H9 (cell line): ENCODE results near the gene FHIT. TPM values are rescaled to one million over a fixed set of nuclear protein-coding genes. Genes with fewer than 3 reads are reported as not detected.

ENCODE experiments used
- DNase-seq: peaks from one replicate; pipeline ENCODE4 v3.0.0-alpha.2; 2017
- H2AFZ ChIP-seq: one replicate; pipeline ENCODE4 v1.6.1; 2013; ENCODE audit warnings: mild to moderate bottlenecking, low read length, control low read depth, moderate library complexity
- H2AK5ac ChIP-seq: 2 replicates; pipeline ENCODE4 v1.6.1; 2013; ENCODE audit warnings: low read length, control low read depth, mixed read lengths; ENCODE audit not compliant: insufficient read length
- H2BK120ac ChIP-seq: one replicate; pipeline ENCODE4 v1.6.1; 2013; ENCODE audit warnings: low read depth, mild to moderate bottlenecking, low read length, control low read depth, inconsistent platforms; ENCODE audit not compliant: poor library complexity, severe bottlenecking
- H2BK12ac ChIP-seq: 2 replicates; pipeline ENCODE4 v1.6.1; 2013; ENCODE audit warnings: low read length, control low read depth, mixed read lengths, low read depth; ENCODE audit not compliant: insufficient read length
- H2BK15ac ChIP-seq: 2 replicates; pipeline ENCODE4 v1.6.1; 2013; ENCODE audit warnings: low read depth, low read length, control low read depth
- H2BK20ac ChIP-seq: one replicate; pipeline ENCODE4 v1.6.1; 2013; ENCODE audit warnings: low read depth, mild to moderate bottlenecking, low read length, control low read depth, inconsistent platforms; ENCODE audit not compliant: poor library complexity, severe bottlenecking
- H2BK5ac ChIP-seq: 2 replicates; pipeline ENCODE4 v1.6.1; 2013; ENCODE audit warnings: low read length, control low read depth, mixed read lengths; ENCODE audit not compliant: insufficient read length
- H3K14ac ChIP-seq: 2 replicates; pipeline ENCODE4 v1.6.1; 2013; ENCODE audit warnings: low read length, control low read depth; ENCODE audit not compliant: insufficient read depth
- H3K18ac ChIP-seq: 2 replicates; pipeline ENCODE4 v1.6.1; 2013; ENCODE audit warnings: low read depth, mild to moderate bottlenecking, mixed read lengths, low read length, control low read depth; ENCODE audit not compliant: insufficient read length
- H3K23ac ChIP-seq: 2 replicates; pipeline ENCODE4 v1.6.1; 2013; ENCODE audit warnings: low read length, control low read depth, mixed read lengths, low read depth; ENCODE audit not compliant: insufficient read length
- H3K23me2 ChIP-seq: 2 replicates; pipeline ENCODE4 v1.6.1; 2013; ENCODE audit warnings: low read depth, mild to moderate bottlenecking, mixed read lengths, low read length, control low read depth; ENCODE audit not compliant: insufficient read length, poor library complexity, severe bottlenecking
- H3K27ac ChIP-seq: 2 replicates; pipeline ENCODE4 v1.5.1; 2013; ENCODE audit warnings: low read length, control low read depth, mixed read lengths, low read depth; ENCODE audit not compliant: insufficient read length
- H3K27me3 ChIP-seq: 2 replicates; pipeline ENCODE4 v1.6.1; 2013; ENCODE audit warnings: low read length, control low read depth, inconsistent platforms; ENCODE audit not compliant: insufficient read depth
- H3K4ac ChIP-seq: 2 replicates; pipeline ENCODE4 v1.6.1; 2013; ENCODE audit warnings: low read depth, mild to moderate bottlenecking, control low read depth, inconsistent platforms, low read length, moderate library complexity
- H3K4me1 ChIP-seq: 2 replicates; pipeline ENCODE4 v1.6.1; 2013; ENCODE audit warnings: low read length, control low read depth, inconsistent platforms; ENCODE audit not compliant: insufficient read depth
- H3K4me2 ChIP-seq: 2 replicates; pipeline ENCODE4 v1.6.1; 2013; ENCODE audit warnings: low read length, control low read depth, mixed read lengths; ENCODE audit not compliant: insufficient read length, insufficient read depth
- H3K56ac ChIP-seq: 2 replicates; pipeline ENCODE4 v1.6.1; 2013; ENCODE audit warnings: low read depth, mild to moderate bottlenecking, mixed read lengths, low read length, control low read depth; ENCODE audit not compliant: insufficient read length
- H3K79me1 ChIP-seq: 2 replicates; pipeline ENCODE4 v1.6.1; 2013; ENCODE audit warnings: low read depth, mild to moderate bottlenecking, moderate library complexity, low read length, control low read depth, inconsistent platforms; ENCODE audit not compliant: insufficient read depth, poor library complexity, severe bottlenecking
- H3K79me2 ChIP-seq: 2 replicates; pipeline ENCODE4 v1.6.1; 2013; ENCODE audit warnings: low read length, control low read depth, inconsistent platforms; ENCODE audit not compliant: insufficient read depth
- H3K9ac ChIP-seq: 2 replicates; pipeline ENCODE4 v1.6.1; 2013; ENCODE audit warnings: low read length, control low read depth, mixed read lengths; ENCODE audit not compliant: insufficient read length; ENCODE audit errors: extremely low read depth
- H3K9me3 ChIP-seq: one replicate; pipeline ENCODE4 v1.6.1; 2013; ENCODE audit warnings: low read depth, low read length, inconsistent platforms; ENCODE audit not compliant: control insufficient read depth
- H3T11ph ChIP-seq: one replicate; pipeline ENCODE4 v1.6.1; 2013; ENCODE audit warnings: mild to moderate bottlenecking, low read length, control low read depth, inconsistent platforms
- H4K20me1 ChIP-seq: one replicate; pipeline ENCODE4 v1.6.1; 2013; ENCODE audit not compliant: control insufficient read depth, insufficient read length, insufficient read depth
- H4K5ac ChIP-seq: 2 replicates; pipeline ENCODE4 v1.6.1; 2013; ENCODE audit warnings: low read depth, mild to moderate bottlenecking, mixed read lengths, low read length, control low read depth; ENCODE audit not compliant: insufficient read length
- H4K8ac ChIP-seq: replicated peaks from 2 replicates; pipeline ENCODE4 v1.6.1; 2013; ENCODE audit warnings: low read length, control low read depth, mixed read lengths, low read depth; ENCODE audit not compliant: insufficient read length
- H4K91ac ChIP-seq: 2 replicates; pipeline ENCODE4 v1.6.1; 2013; ENCODE audit warnings: low read depth, mild to moderate bottlenecking, moderate library complexity, mixed read lengths, low read length, control low read depth; ENCODE audit not compliant: insufficient read length
- H3K27ac Mint-ChIP-seq, 3 experiments: 2 replicates in 2 of 3; 3 replicates in 1 of 3; pipeline ENCODE4 v1.8.0; 2020 to 2021; ENCODE audit warnings: mixed read lengths in 3 of 3, mild to moderate bottlenecking in 1 of 3, moderate library complexity in 1 of 3
- H3K27me3 Mint-ChIP-seq: 2 replicates; pipeline ENCODE4 v1.8.0; 2021; ENCODE audit warnings: low read depth, mild to moderate bottlenecking, moderate library complexity, mixed read lengths
- H3K36me3 Mint-ChIP-seq, 3 experiments: 2 replicates in 2 of 3; 3 replicates in 1 of 3; pipeline ENCODE4 v1.8.0; 2020 to 2021; ENCODE audit warnings: low read depth in 3 of 3, mixed read lengths in 3 of 3; ENCODE audit not compliant: insufficient read depth in 1 of 3
- H3K4me1 Mint-ChIP-seq, 2 experiments: 2 replicates each; pipeline ENCODE4 v1.8.0; 2020; ENCODE audit warnings: mixed read lengths in 2 of 2
- H3K4me3 Mint-ChIP-seq, 2 experiments: 2 replicates in 1 of 2; 3 replicates in 1 of 2; pipeline ENCODE4 v1.8.0; 2020 to 2021; ENCODE audit warnings: mild to moderate bottlenecking in 2 of 2, mixed read lengths in 2 of 2, moderate library complexity in 1 of 2
- H3K9me3 Mint-ChIP-seq, 2 experiments: 2 replicates in 1 of 2; 3 replicates in 1 of 2; pipeline ENCODE4 v1.8.0; 2020; ENCODE audit warnings: mild to moderate bottlenecking in 2 of 2, mixed read lengths in 2 of 2, moderate library complexity in 1 of 2
- CTCF ChIP-seq: fragments of 200-600 bp; sonication (generic); conservative IDR thresholded peaks from 3 replicates; pipeline ENCODE4 v1.8.0; 2021; ENCODE audit warnings: antibody characterized with exemption, mild to moderate bottlenecking
- WGBS: extraction: QIAGEN DNeasy Blood & Tissue Kit; methylation state at CpG from one replicate; pipeline ENCODE4 v1.1.7; 2013; ENCODE audit warnings: missing lambda C conversion rate, low lambda C conversion rate, mixed read lengths; ENCODE audit not compliant: insufficient read length; ENCODE audit errors: extremely low coverage; 5-methylcytosine and 5-hydroxymethylcytosine counted together
- total RNA-seq: library from RNA; stranded (reverse); gene quantifications from 2 replicates; pipeline ENCODE4 v1.2.1, GENCODE V29; 2021

FHIT gene
- total RNA-seq, 1 experiment from 2014 or later, result 3.0 TPM

- no peak overlapping the region for H3K14ac ChIP-seq
- H3K4me1 Mint-ChIP-seq, result peaks cover 21% of the 10 kb centered on the region in 2 experiments
- no peaks in the 10 kb centered on the region; the same call in 1 of the 2 replicates for H3K4me1 ChIP-seq
- H2BK20ac ChIP-seq, result no peak overlapping the region
- no peak overlapping the region for H3K23ac ChIP-seq
- no peaks in the 10 kb centered on the region for H4K20me1 ChIP-seq
- no peak overlapping the region for H2AFZ ChIP-seq
- H2BK120ac ChIP-seq, result no peak overlapping the region
- H3K27me3 Mint-ChIP-seq, result no peaks in the 10 kb centered on the region
- H3K79me1 ChIP-seq, result no peaks in the 10 kb centered on the region
- no peaks in the 10 kb centered on the region for H3K9me3 Mint-ChIP-seq
- H3K79me2 ChIP-seq, result no peaks in the 10 kb centered on the region
- H2BK5ac ChIP-seq, result no peak overlapping the region
- H4K8ac ChIP-seq, result no peak overlapping the region
- no peaks in the 10 kb centered on the region for H3K27me3 ChIP-seq
- no peak overlapping the region for H3K4ac ChIP-seq
- no peak overlapping the region for H2BK12ac ChIP-seq
- H2AK5ac ChIP-seq, result no peak overlapping the region
- no peak overlapping the region for H3K4me3 Mint-ChIP-seq
- H3K18ac ChIP-seq, result no peak overlapping the region
- H3K27ac ChIP-seq, result no peak overlapping the region
- H3K23me2 ChIP-seq, result no peaks in the 10 kb centered on the region
- H4K5ac ChIP-seq, result no peak overlapping the region
- DNase-seq, result no peak
- no peak overlapping the region for H3T11ph ChIP-seq
- no peak overlapping the region for H3K9ac ChIP-seq
- H4K91ac ChIP-seq, result no peak overlapping the region
- no peaks in the 10 kb centered on the region for H3K36me3 Mint-ChIP-seq
- H3K4me2 ChIP-seq, result no peak overlapping the region
- WGBS, result no CpG with 5 or more reads among the region's 6 CpGs
- no peak for TF ChIP-seq CTCF
- no peak overlapping the region for H2BK15ac ChIP-seq
- no peak overlapping the region for H3K56ac ChIP-seq
- H3K27ac Mint-ChIP-seq, result peak overlapping the region in 2 of 3 experiments; percentile 39 to 82; a peak in 3 of 7 replicates
- H3K9me3 ChIP-seq, result no peaks in the 10 kb centered on the region
These were observed 1253.2 kb downstream of the FHIT start for GRCh38 chr3:59998058-59998457.
